Activated CD8-positive, alpha-beta memory T cell treated with anti-CD3 and anti-CD28 coated beads for 1 hour (primary cell): ENCODE results near the gene PHLPP1.
"Not testable (repeated sequence)": the region's sequence is repeated elsewhere in the genome, so short reads cannot be mapped to it uniquely, and the experiment has no call there.

Experiments
- DNase-seq, 2 donors: peaks; one replicate each; pipeline ENCODE4 v3.0.0-alpha.2; 2020; ENCODE audit warnings: low read depth in 1 of 2; ENCODE audit errors: extremely low read depth in 1 of 2

Gene PHLPP1

DNA sequence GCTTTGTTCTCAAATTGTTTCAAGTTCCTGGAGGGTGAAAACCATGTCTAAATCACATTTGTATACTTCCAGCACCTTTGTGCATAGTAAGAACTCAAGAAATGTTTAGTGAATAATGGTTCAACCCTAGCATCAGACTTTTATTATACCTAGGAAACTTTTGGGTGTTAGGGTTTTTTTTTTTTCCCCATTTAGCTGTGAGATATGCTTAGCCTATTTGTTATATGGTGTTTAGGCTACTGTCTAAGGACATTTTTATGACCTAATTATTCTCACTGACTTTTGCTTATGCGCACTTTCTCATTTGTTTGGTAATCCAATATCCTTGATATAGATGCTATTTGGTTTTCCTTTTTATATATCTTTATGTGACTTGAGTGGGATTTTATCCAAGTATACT lies 164.7 kb downstream of the PHLPP1 start:
- no peak for DNase-seq

- no peak for DNase-seq
These were observed 165.5 kb downstream of the PHLPP1 start for GRCh38 chr18:62880673-62881364.

DNA sequence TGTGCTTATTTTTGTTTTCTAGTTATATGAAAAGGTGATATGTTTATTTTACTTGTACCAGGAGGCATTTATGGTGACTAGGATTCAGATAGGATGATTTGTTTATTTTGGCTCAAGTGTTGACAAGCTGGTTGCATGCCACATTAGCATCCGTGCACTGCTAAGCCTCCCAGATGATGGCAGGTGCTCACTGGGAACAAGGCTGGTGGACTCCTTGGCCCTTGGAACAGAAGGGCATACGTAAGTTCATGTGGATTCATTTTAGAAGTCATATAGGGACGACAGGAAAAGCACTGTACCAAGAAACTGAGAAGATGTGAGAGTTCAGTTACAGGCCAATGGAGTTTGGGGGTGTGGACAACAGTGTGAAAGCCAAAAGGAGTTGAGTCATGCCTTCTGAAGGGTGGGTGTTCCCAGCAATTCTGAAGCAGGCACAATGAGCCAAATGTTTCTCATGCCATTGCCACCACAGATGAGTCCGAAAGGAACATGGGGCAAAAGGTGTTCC lies 166.2 kb downstream of the PHLPP1 start:
- DNase-seq, result no peak

GRCh38 chr18:62883937-62884735 lies 168.8 kb downstream of the PHLPP1 start:
- DNase-seq, result no peak

GRCh38 chr18:62885804-62886203 lies 170.5 kb downstream of the PHLPP1 start:
- DNase-seq, result no peak

- no peak for DNase-seq
These were observed 179.5 kb downstream of the PHLPP1 start for GRCh38 chr18:62894681-62895390.

DNA sequence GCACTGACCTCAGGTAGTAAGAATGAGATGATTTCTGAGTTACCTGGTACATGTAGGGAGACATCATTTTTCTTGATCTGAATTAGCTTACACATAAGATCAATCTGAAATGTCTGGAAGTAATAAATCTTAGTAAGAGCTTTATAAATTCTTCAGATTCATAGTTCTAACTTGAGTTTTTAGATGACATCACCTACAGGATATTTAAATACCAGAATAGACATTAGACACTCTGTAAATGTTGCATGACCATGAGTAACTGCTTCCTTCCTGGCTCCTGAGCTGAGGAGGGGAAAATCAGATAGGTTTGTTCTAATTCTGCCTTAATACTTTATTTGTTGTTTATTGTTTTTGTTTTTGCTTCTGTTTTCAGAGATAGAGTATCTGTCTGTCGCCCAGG lies 181.8 kb downstream of the PHLPP1 start:
- DNase-seq, result no peak

DNA sequence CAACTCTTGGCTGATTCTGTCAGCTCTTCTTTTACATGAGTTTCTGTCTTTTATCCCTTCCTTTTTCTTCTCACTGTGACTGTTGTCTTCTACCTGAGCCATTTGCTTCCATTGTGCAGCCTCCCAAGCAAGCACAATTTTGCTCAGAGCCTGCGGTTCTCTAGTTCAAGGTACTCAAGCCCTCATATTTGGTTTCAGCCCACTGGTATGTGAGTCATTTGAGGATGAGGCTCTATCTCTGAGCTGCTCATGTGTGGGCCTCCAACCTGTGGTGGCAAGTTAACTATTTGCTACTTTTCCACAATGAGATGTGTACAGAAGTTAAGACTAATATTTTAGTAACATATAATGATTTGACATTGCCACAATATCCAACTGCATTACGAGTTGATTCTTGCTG lies 183.0 kb downstream of the PHLPP1 start:
- DNase-seq, result no peak

DNA sequence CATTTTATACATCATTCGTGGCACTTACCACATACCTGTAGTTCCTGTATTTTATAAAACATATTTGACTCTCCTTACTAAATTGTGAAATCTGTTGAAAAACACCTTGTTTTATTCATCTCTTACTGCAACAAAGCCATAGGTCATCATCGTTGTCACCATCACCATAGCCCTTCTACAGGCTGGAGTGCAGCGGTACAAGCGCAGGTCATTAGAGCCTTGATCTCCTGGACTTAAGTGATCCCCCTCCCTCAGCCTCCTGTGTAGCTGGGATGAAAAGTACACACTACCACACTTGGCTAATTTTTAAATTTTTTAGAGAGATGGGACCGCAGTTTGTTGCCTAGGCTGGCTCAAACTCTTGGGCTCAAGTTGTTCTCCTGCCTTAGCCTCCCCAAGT lies 184.2 kb downstream of the PHLPP1 start:
- DNase-seq, result no peak

DNA sequence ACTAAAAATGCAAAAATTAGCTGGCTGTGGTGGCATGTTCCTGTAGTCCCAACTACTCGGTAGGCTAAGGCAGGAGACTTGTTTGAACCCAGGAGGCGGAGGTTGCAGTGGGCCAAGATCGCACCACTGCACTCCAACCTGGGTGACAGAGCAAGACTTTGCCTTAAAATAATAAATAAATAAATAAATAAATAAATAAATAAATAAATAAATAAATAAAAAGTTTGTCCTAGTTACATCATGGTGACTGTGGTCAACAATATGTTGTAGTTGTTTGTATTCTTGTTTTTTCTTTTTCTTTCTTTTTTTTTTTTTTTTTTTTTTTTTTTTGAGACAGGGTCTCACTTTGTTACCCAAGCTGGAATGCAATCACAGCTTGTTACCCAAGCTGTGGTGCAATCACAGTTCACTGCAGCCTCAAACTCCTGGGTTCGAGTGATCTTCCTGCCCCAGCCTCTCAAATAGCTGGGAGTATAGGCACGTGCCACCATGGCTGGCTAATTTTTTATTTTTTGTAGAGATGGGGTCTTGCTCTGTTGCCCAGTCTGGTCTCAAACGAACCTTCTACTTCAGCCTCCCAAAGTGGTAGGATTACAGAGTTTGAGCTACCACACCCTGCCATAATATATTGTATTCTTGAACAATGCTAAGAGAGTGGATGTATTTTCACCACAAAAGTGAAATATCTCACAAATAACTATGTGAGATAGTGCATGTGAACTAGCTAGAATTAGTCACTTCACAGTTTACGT lies 185.0 kb downstream of the PHLPP1 start:
- DNase-seq, result no peak

GRCh38 chr18:62902776-62903175 lies 187.4 kb downstream of the PHLPP1 start:
- no peak for DNase-seq

DNA sequence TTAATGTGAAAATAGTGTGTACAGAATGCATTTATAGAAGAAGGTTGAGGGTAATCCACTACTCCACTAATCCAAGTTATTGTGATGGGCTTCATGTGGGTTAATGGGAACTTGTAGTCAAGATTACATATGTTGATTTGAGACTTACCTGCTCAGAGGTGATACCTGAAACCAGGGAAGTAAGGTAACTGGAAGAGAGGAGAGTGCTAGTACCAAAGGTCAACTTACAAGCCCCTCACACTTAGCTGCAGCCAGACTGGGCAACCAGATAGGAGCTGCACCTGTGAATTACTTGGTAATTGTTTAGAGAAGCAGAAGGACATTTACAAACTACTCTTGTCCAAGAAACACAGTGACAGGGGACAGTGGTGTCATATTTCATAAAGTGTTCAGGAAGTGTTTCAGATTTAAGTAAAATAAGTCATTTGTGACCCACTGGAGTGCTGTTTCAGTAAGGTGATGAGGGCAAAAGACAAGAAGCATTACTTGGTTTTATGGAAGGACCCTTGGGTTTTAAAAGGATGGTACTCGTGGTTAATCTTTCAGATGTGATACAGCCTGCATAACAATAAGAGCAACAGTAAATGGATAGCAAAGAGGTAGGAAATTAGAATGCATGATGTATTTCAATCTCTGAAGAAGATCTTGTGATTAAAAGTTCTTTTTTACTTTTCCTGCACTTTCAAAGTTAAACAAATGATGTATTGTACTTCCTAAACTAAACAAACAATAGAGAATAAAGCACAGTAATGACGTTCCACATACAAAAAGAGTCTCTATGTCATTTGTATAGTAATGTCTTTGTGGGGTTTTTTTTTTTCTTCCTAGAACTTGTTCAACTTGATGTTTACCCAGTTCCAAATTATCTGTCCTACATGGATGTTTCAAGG lies 189.3 kb downstream of the PHLPP1 start:
- no peak for DNase-seq

DNA sequence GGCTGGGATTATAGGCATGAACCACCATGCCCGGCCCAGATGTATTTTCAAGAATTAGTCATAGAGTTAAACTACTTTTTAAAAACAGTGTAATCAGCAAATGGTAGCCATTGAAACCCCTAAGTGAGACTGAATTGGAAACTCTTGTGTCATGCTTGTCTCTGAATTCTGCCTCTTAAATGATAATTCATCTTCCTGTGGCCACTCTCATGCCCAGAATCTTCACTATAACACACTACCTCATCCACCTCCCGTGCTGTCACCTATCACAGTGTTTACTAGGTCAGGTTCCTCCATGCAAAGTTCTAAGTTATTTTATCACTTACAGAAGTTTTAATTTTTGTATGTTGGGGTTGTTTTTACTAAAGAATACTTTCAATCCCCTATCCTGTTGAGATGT lies 197.5 kb downstream of the PHLPP1 start:
- DNase-seq, result no peak

DNA sequence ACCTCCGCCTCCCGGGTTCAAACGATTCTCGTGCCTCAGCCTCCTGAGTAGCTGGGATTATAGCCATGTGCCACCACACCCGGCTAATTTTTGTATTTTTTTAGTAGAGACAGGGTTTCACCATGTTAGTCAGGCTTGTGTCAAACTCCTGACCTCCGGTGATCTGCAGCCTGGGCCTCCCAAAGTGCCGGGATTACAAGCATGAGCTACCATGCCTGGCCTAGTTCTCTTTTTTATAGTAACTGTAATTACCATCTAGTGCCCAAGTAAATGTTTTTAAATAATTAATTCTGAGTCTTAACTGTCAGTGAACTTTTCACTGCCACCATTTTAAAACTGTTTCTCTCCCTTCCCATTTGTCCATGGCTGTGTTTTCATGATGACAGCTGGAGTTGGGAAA lies 198.5 kb downstream of the PHLPP1 start:
- DNase-seq, result not testable (repeated sequence)

GRCh38 chr18:62914871-62915392 lies 199.6 kb downstream of the PHLPP1 start:
- no peak for DNase-seq

- no peak for DNase-seq
These were observed 203.0 kb downstream of the PHLPP1 start for GRCh38 chr18:62918361-62918760.

GRCh38 chr18:62919109-62919838 lies 203.9 kb downstream of the PHLPP1 start:
- no peak for DNase-seq

DNA sequence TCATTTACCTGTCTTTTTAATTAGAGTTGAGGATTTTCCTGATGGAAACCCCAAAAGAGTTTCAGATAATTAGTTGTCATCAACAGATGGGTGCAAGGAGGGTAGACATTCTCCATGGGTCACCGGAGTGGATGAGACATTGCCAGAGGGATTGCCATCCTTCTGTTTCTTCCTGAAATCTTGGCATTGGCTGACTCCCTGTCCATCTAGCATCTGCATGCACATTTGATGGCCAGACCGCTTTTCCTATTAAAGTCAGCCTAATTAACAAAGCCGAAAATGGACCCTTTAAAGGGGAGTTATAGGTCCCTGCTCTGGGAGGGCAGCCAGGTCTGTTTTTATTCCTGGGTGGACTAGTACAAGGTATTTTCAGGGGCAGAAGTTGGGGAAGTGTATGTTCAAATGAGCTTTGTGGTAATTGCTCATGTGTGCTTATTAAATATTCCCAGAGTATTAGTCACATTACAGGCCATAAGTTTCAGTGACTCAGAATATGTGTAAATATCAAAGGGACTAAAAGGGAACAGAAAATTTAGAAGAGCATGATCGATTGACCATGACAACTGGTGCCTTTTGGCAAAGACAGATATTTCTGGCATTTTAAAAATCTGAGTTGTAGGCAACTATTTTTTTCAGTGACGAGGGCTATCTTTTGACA lies 209.8 kb downstream of the PHLPP1 start:
- DNase-seq, result no peak
